AG04449 (cell line): ENCODE results near the gene STK32C.
"Not testable (repeated sequence)": the region's sequence is repeated elsewhere in the genome, so short reads cannot be mapped to it uniquely, and the experiment has no call there.

ENCODE experiments used
- CTCF ChIA-PET: fragments of 350-600 bp; formaldehyde crosslinking; extraction: SDS; loops from one replicate; lab custom pipeline; 2021; ENCODE audit warnings: antibody characterized with exemption; lab: Yijun Ruan, JAX
- POLR2A ChIA-PET: fragments of 400-600, 350-600 bp; formaldehyde crosslinking; extraction: SDS; loops from one replicate; lab custom pipeline; 2020; ENCODE audit warnings: antibody characterized with exemption, inconsistent platforms; lab: Yijun Ruan, JAX
- DNase-seq: peaks from one replicate; pipeline ENCODE4 v3.0.0-alpha.2; 2010; ENCODE audit warnings: low read depth, low spot score
- H3K4me3 ChIP-seq: 2 replicates; pipeline ENCODE4 v1.5.1; 2011; ENCODE audit warnings: low read depth, mild to moderate bottlenecking, control low read depth, low read length
- CTCF ChIP-seq: IDR thresholded peaks from one replicate; pipeline ENCODE4 v1.5.1; 2011; ENCODE audit warnings: mild to moderate bottlenecking, moderate library complexity, low read length, control low read depth, inconsistent platforms; ENCODE audit not compliant: insufficient read depth; ENCODE audit errors: missing control alignments

STK32C gene

GRCh38 chr10:132297526-132297925, 10.2 kb downstream of the STK32C start:
- no peak for DNase-seq
- ChIA-PET POLR2A (no interaction called here), CTCF (interaction anchor here (0.8 to 1.8 kb wide), 2 partner anchors 16 to 54 kb away, joined by 3 to 6 read pairs; no protein-coding TSS in a partner anchor)
- no peak overlapping the region for H3K4me3 ChIP-seq
- TF ChIP-seq CTCF = no peak

- DNase-seq = no peak
- TF ChIP-seq CTCF = no peak
- POLR2A ChIA-PET = no interaction called here
- CTCF ChIA-PET = interaction anchor here (1.8 kb wide), 1 partner anchor 55 kb away, joined by 6 read pairs; no protein-coding TSS in a partner anchor
- H3K4me3 ChIP-seq = no peak overlapping the region
These were observed 10.9 kb downstream of the STK32C start for GRCh38 chr10:132296666-132297443.

- CTCF ChIA-PET, POLR2A ChIA-PET, DNase-seq: not testable (repeated sequence)
These were observed 12.3 kb downstream of the STK32C start for GRCh38 chr10:132295481-132295880.

GRCh38 chr10:132294561-132295318, 13.0 kb downstream of the STK32C start:
- H3K4me3 ChIP-seq = no peak overlapping the region
- TF ChIP-seq CTCF = no peak
- DNase-seq = no peak
- CTCF ChIA-PET = no interaction called here
- POLR2A ChIA-PET = no interaction called here

More at GRCh38 chr10:132295481-132295880, 12.3 kb downstream of the STK32C start:
- not testable (repeated sequence) for H3K4me3 ChIP-seq

GRCh38 chr10:132293813-132294520, 13.8 kb downstream of the STK32C start:
- H3K4me3 ChIP-seq = no peak overlapping the region
- no peak for DNase-seq
- no peak for TF ChIP-seq CTCF
- CTCF ChIA-PET = no interaction called here
- POLR2A ChIA-PET = no interaction called here

- ChIA-PET CTCF (no interaction called here), POLR2A (no interaction called here)
- DNase-seq = no peak
- TF ChIP-seq CTCF = no peak
- H3K4me3 ChIP-seq = no peak overlapping the region
These were observed 14.4 kb downstream of the STK32C start for GRCh38 chr10:132293201-132293812.
